K562 (cell line): Measurements from ENCODE around the gene CPED1. TPM values are rescaled to one million over a fixed set of nuclear protein-coding genes. Genes with fewer than 3 reads are reported as not detected.

ENCODE experiments used
- ATAC-seq: fragments of 200-7000 bp; cut with Tn5 transposase; 3 replicates; pipeline ENCODE4 v1.9.1; 2020; ENCODE audit warnings: moderate library complexity
- BruUV-seq: library from RNA; stranded (reverse); fragments of 400-500 nt; replicated peaks from 2 replicates; lab custom pipeline; 2021; lab: Mats Ljungman, UMichigan
- CTCF ChIA-PET: fragments of 300-600 bp; formaldehyde crosslinking; extraction: SDS; loops from one replicate; lab custom pipeline; 2021; ENCODE audit warnings: low intra/inter-chr PET ratio; lab: Yijun Ruan, JAX
- POLR2A ChIA-PET: fragments of 300-600, 350-650 bp; sonication (Branson Sonifier 250); formaldehyde crosslinking; extraction: SDS; loops from one replicate; lab custom pipeline; 2021; ENCODE audit warnings: antibody characterized with exemption, inconsistent platforms; lab: Yijun Ruan, JAX
- DNase-seq, 4 experiments: peaks; one replicate each; pipeline versions ENCODE4 v3.0.0 to v3.0.0-alpha.2; 2011 to 2018; ENCODE audit warnings: low spot score in 3 of 4, mixed read lengths in 3 of 4; ENCODE audit errors: extremely low read depth in 1 of 4
- FAIRE-seq: peaks from 2 replicates; lab custom pipeline; 2011; peaks lifted over from hg19 to GRCh38; lab: Jason Lieb, UNC
- H2AFZ ChIP-seq: 2 replicates; pipeline ENCODE4 v1.6.0; 2011; ENCODE audit warnings: low read depth, low read length, control low read depth, inconsistent platforms
- H3K27ac ChIP-seq: fragments of 200-600 bp; 3 replicates; pipeline ENCODE4 v1.8.0; 2011; ENCODE audit warnings: low read depth, mild to moderate bottlenecking, control low read depth, inconsistent platforms, low read length, moderate library complexity, mixed read lengths; ENCODE audit errors: extremely low read depth
- H3K27me3 ChIP-seq, 2 experiments: fragments of 300-600 bp in 1 of 2; 2 replicates in 1 of 2; 3 replicates in 1 of 2; pipeline versions ENCODE4 v1.6.0 to v1.8.0; 2011; ENCODE audit warnings: inconsistent platforms in 2 of 2, low read length in 2 of 2, mild to moderate bottlenecking in 1 of 2, mixed read lengths in 1 of 2, moderate library complexity in 1 of 2; ENCODE audit not compliant: control insufficient read depth in 2 of 2, insufficient read depth in 2 of 2
- H3K36me3 ChIP-seq: fragments of 300-600 bp; 3 replicates; pipeline ENCODE4 v1.8.0; 2011; ENCODE audit warnings: mild to moderate bottlenecking, low read length, inconsistent platforms; ENCODE audit not compliant: control insufficient read depth, insufficient read depth
- H3K4me1 ChIP-seq, 2 experiments: fragments of 200-600 bp in 1 of 2; replicated peaks in 1 of 2; 2 replicates in 1 of 2; 3 replicates in 1 of 2; pipeline versions ENCODE4 v1.5.1 to v1.8.0; 2011; ENCODE audit warnings: inconsistent platforms in 2 of 2, low read length in 2 of 2, mild to moderate bottlenecking in 1 of 2, mixed read lengths in 1 of 2, moderate library complexity in 1 of 2; ENCODE audit not compliant: control insufficient read depth in 2 of 2, insufficient read depth in 2 of 2
- H3K4me2 ChIP-seq: 2 replicates; pipeline ENCODE4 v1.6.1; 2011; ENCODE audit warnings: low read length, control low read depth, inconsistent platforms, mixed read lengths; ENCODE audit not compliant: insufficient read depth
- H3K4me3 ChIP-seq: fragments of 200-600 bp; sonication (generic), shearing (Covaris generic); 2 replicates; pipeline ENCODE4 v1.5.1; 2016; ENCODE audit warnings: control low read depth, inconsistent platforms
- H3K79me2 ChIP-seq: fragments of 200-600 bp; 3 replicates; pipeline ENCODE4 v1.8.0; 2011; ENCODE audit warnings: low read length, inconsistent platforms; ENCODE audit not compliant: control insufficient read depth, insufficient read depth
- H3K9ac ChIP-seq, 2 experiments: 2 replicates each; pipeline versions ENCODE4 v1.6.0 to v1.6.1; 2011; ENCODE audit warnings: low read depth in 2 of 2, low read length in 2 of 2, control low read depth in 1 of 2, inconsistent platforms in 1 of 2, mild to moderate bottlenecking in 1 of 2, mixed read lengths in 1 of 2; ENCODE audit not compliant: insufficient read depth in 1 of 2
- H3K9me1 ChIP-seq: one replicate; pipeline ENCODE4 v1.6.0; 2011; ENCODE audit warnings: inconsistent platforms, mild to moderate bottlenecking, low read length, moderate library complexity; ENCODE audit not compliant: control insufficient read depth, insufficient read depth
- H3K9me3 ChIP-seq: replicated peaks from 2 replicates; pipeline ENCODE4 v1.5.1; 2011; ENCODE audit warnings: low read depth, low read length, inconsistent platforms; ENCODE audit not compliant: control insufficient read depth, insufficient read depth
- H4K20me1 ChIP-seq: replicated peaks from 2 replicates; pipeline ENCODE4 v1.6.1; 2011; ENCODE audit warnings: low read length, inconsistent platforms, mixed read lengths; ENCODE audit not compliant: control insufficient read depth, insufficient read depth
- ELF1 ChIP-seq: fragments of 200-800 bp; sonication (Bioruptor generic); IDR thresholded peaks from 2 replicates; pipeline ENCODE4 v1.6.1; 2016; ENCODE audit warnings: missing genetic modification characterization, missing compliant biosample characterization
- ELF4 ChIP-seq: fragments of 450-650 bp; formaldehyde crosslinking; IDR thresholded peaks from 2 replicates; pipeline ENCODE4 v1.4.0; 2022; ENCODE audit warnings: missing genetic modification characterization
- MTA2 ChIP-seq: fragments of 450-650 bp; IDR thresholded peaks from 2 replicates; pipeline ENCODE4 v1.6.1; 2016; ENCODE audit warnings: low read depth
- ZNF551 ChIP-seq: fragments of 250-450 bp; sonication (Bioruptor Pico); IDR thresholded peaks from 2 replicates; pipeline ENCODE4 v1.5.0; 2021; ENCODE audit warnings: mild to moderate bottlenecking, moderate library complexity
- ZNF699 ChIP-seq: fragments of 250-450 bp; sonication (Bioruptor Pico); IDR thresholded peaks from 2 replicates; pipeline ENCODE4 v1.8.0; 2021; ENCODE audit warnings: mild to moderate bottlenecking, moderate library complexity; ENCODE audit not compliant: insufficient replicate concordance
- WGBS: fragments of 100-300 bp; shearing (Covaris generic); methylation state at CpG from one replicate; pipeline ENCODE4 v1.1.6; 2016; ENCODE audit warnings: low coverage, mixed read lengths; ENCODE audit not compliant: insufficient coverage; ENCODE audit errors: missing lambda C conversion rate; 5-methylcytosine and 5-hydroxymethylcytosine counted together
- in situ Hi-C: fragments of 300-500 bp; cut with MboI; formaldehyde crosslinking; loops from 4 replicates; pipeline ENCODE4 v1.15.0; 2018; ENCODE audit warnings: inconsistent platforms, mixed read lengths
- intact Hi-C: fragments of 100-400 bp; cut with micrococcal nuclease; formaldehyde crosslinking; loops from 2 replicates; pipeline ENCODE4 v1.14.2; 2022
- polyA plus RNA-seq, 8 experiments: library from polyadenylated mRNA; depleted of rRNA in 4 of 8; stranded (reverse) in 5 of 8; unstranded in 3 of 8; fragments of >200 nt; fragmentation: Nextera tagmentation in 2 of 8; fragmentation: Illumina TruSeq in 1 of 8; extraction: Ambion mirVana in 2 of 8; extraction: Trizol in 1 of 8; gene quantifications; 2 replicates each; pipeline versions ENCODE4 v1.2.1 to v1.2.3, GENCODE V29; 2011 to 2014; ENCODE audit warnings: inconsistent platforms in 1 of 8, missing spikeins in 1 of 8
- total RNA-seq, 7 experiments: library from RNA; depleted of rRNA in 6 of 7; stranded (reverse); fragments of >200 nt in 6 of 7; fragmentation: Illumina TruSeq in 2 of 7; extraction: Trizol in 2 of 7; gene quantifications; 2 replicates each; pipeline versions ENCODE4 v1.2.1 to v1.2.3, GENCODE V29; 2011 to 2021; ENCODE audit warnings: low replicate concordance in 1 of 7
- TF ChIP-seq, protein P1 (sequence below): conservative IDR thresholded peaks from 2 replicates; pipeline ENCODE4 v1.6.1; 2011; ENCODE audit warnings: low read depth, mild to moderate bottlenecking, low read length; ENCODE audit not compliant: control insufficient read depth
- TF ChIP-seq, protein P2 (sequence below): fragments of 250-450 bp; sonication (Bioruptor Pico); IDR thresholded peaks from 2 replicates; pipeline ENCODE4 v1.6.1; 2021; ENCODE audit warnings: mild to moderate bottlenecking
- TF ChIP-seq, protein P3 (sequence below): sonication (generic); IDR thresholded peaks from 2 replicates; pipeline ENCODE4 v1.6.1; 2016
- TF ChIP-seq, protein P4 (sequence below): fragments of 450-650 bp; IDR thresholded peaks from one replicate; pipeline ENCODE4 v1.6.1; 2018; ENCODE audit warnings: mild to moderate bottlenecking, moderate library complexity; ENCODE audit not compliant: partially characterized antibody

CPED1 gene
- total and polyA plus RNA-seq, 9 of the 15 experiments (the other 6 are each of a cell fraction or from before 2014, with no cell fraction given) = 195 to 393 (median 290) TPM

DNA sequence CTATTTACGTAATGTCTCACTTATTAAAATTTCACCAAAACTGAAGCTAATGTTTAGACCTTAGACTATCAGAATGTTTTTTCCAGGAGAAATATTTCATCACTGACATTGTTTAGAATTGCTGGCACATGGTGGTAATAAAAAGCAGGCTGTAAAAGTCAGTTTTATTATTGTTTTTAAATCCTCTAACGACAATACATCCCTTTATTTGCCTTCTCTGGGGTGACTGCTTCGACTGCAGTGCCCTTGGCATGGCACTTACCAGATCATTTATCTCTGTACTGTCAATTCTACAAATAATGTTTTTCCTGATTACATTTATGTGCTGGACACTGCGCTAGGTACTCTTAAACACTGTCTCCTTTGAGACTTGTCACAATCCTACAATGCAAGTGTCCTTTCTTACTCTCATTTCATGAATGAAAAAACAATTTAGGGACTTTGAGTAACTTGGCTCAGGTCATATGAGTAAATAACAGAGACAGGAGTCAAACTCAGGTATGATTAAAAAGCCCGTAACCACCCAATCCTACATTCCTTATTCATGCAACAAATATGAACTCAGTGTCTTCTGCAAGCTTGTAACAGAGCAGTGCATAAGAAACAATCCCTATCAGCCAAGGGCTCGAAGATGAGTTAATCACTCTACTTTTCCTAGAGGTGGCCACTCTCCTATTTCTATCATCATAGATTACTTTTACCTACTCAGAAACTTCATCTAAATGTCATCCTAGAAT, 43.5 kb upstream of the CPED1 start:
- in situ Hi-C loops (no loop called here), intact Hi-C loops (loop anchor here (5.0 kb wide), 1 partner anchor 392 kb away; no protein-coding TSS in a partner anchor)
- no peak overlapping the region for H2AFZ ChIP-seq
- TF ChIP-seq, protein P1, sequence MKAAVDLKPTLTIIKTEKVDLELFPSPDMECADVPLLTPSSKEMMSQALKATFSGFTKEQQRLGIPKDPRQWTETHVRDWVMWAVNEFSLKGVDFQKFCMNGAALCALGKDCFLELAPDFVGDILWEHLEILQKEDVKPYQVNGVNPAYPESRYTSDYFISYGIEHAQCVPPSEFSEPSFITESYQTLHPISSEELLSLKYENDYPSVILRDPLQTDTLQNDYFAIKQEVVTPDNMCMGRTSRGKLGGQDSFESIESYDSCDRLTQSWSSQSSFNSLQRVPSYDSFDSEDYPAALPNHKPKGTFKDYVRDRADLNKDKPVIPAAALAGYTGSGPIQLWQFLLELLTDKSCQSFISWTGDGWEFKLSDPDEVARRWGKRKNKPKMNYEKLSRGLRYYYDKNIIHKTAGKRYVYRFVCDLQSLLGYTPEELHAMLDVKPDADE = no peak
- TF ChIP-seq ZNF699 (CRISPR knock-in tag) = no peak
- H3K79me2 ChIP-seq = no peaks in the 10 kb centered on the region
- H3K9me3 ChIP-seq = no peaks in the 10 kb centered on the region
- H3K9ac ChIP-seq = no peak overlapping the region
- 0 out of 3 replicates have a peak, but pooled peaks have one; percentile 3 for ATAC-seq
- BruUV-seq = no TSS peak
- CTCF ChIA-PET = no interaction called here
- no peaks in the 10 kb centered on the region for H3K9me1 ChIP-seq
- no peaks in the 10 kb centered on the region for H3K4me1 ChIP-seq
- H3K36me3 ChIP-seq = no peaks in the 10 kb centered on the region
- FAIRE-seq = no peak
- H3K4me2 ChIP-seq = no peak overlapping the region
- DNase-seq = no peak
- H4K20me1 ChIP-seq = no peaks in the 10 kb centered on the region
- no peak overlapping the region for H3K27ac ChIP-seq
- POLR2A ChIA-PET = no interaction called here
- H3K4me3 ChIP-seq = no peak overlapping the region
- H3K27me3 ChIP-seq = no peaks in the 10 kb centered on the region
- WGBS = 38% methylated on average over 6 of the region's 6 CpGs

DNA sequence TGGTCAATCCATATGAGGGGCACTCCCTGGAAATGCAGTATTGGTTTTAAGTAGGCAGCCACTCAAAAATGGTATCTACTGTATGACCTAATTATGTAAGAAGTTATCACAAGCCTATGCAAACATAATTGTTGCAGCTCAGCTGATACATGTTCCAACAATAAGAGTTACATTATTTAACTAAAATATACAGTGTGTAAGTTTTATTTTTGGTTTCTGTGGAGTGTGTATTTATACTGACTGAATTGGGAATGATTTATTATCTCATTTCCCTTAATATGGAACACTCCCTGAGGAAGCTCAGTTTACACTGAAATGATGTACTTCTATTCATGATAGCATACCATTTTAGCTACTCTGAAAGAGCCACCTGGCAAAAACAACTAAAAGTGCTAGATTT, 40.5 kb upstream of the CPED1 start:
- POLR2A ChIA-PET = no interaction called here
- Histone ChIP-seq H3K36me3 (peaks cover 12% of the 10 kb centered on the region; the same call in 1 of the 3 replicates), H3K9ac (no peak overlapping the region), H3K4me2 (no peak overlapping the region), H3K27ac (no peak overlapping the region), H3K27me3 (no peaks in the 10 kb centered on the region), H2AFZ (no peak overlapping the region), H3K9me3 (no peaks in the 10 kb centered on the region), H3K4me1 (peaks cover 0 to 5% of the 10 kb centered on the region in 2 experiments; a peak in 2 of 5 replicates), H3K9me1 (no peaks in the 10 kb centered on the region), H3K79me2 (peaks cover 21% of the 10 kb centered on the region), H3K4me3 (no peak overlapping the region), H4K20me1 (no peaks in the 10 kb centered on the region)
- in situ Hi-C loops = no loop called here
- BruUV-seq = no TSS peak
- FAIRE-seq (no peak), DNase-seq (no peak), ATAC-seq (no peak)
- CTCF ChIA-PET = no interaction called here
- TF ChIP-seq ELF1 = no peak
- TF ChIP-seq, protein P2, sequence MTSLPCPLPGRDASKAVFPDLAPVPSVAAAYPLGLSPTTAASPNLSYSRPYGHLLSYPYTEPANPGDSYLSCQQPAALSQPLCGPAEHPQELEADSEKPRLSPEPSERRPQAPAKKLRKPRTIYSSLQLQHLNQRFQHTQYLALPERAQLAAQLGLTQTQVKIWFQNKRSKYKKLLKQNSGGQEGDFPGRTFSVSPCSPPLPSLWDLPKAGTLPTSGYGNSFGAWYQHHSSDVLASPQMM (CRISPR knock-in tag) = no peak
- TF ChIP-seq, protein P3, sequence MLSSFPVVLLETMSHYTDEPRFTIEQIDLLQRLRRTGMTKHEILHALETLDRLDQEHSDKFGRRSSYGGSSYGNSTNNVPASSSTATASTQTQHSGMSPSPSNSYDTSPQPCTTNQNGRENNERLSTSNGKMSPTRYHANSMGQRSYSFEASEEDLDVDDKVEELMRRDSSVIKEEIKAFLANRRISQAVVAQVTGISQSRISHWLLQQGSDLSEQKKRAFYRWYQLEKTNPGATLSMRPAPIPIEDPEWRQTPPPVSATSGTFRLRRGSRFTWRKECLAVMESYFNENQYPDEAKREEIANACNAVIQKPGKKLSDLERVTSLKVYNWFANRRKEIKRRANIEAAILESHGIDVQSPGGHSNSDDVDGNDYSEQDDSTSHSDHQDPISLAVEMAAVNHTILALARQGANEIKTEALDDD = no peak
- TF ChIP-seq, protein P4, sequence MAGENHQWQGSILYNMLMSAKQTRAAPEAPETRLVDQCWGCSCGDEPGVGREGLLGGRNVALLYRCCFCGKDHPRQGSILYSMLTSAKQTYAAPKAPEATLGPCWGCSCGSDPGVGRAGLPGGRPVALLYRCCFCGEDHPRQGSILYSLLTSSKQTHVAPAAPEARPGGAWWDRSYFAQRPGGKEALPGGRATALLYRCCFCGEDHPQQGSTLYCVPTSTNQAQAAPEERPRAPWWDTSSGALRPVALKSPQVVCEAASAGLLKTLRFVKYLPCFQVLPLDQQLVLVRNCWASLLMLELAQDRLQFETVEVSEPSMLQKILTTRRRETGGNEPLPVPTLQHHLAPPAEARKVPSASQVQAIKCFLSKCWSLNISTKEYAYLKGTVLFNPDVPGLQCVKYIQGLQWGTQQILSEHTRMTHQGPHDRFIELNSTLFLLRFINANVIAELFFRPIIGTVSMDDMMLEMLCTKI = no peak
- TF ChIP-seq ZNF551 (CRISPR knock-in tag) = no peak
- TF ChIP-seq MTA2 = no peak
- TF ChIP-seq ELF4 (CRISPR knock-in tag) = no peak
- intact Hi-C loops = no loop called here
